Epithelial cell of proximal tubule (primary cell): ENCODE results near the gene DAD1. TPM values are rescaled to one million over a fixed set of nuclear protein-coding genes. Genes with fewer than 3 reads are reported as not detected.

ENCODE experiments used
- DNase-seq: peaks from one replicate; pipeline ENCODE4 v3.0.0-alpha.2; 2011; ENCODE audit warnings: low read depth
- H3K4me3 ChIP-seq: 2 replicates; pipeline ENCODE4 v1.5.1; 2011; ENCODE audit warnings: low read depth, mild to moderate bottlenecking, low read length
- CTCF ChIP-seq: conservative IDR thresholded peaks from 2 replicates; pipeline ENCODE4 v1.5.1; 2012; ENCODE audit warnings: low read depth, mild to moderate bottlenecking, low read length
- total RNA-seq: library from RNA; depleted of rRNA; stranded (reverse); fragments of >200 nt; gene quantifications from 2 replicates; pipeline ENCODE4 v1.2.3, GENCODE V29; 2015

The DAD1 gene
- total RNA-seq, 1 donor from 2014 or later, result 389 TPM

GRCh38 chr14:22542360-22542759 is 46.7 kb downstream of the DAD1 start:
- TF ChIP-seq CTCF, result no peak
- no peak for DNase-seq

GRCh38 chr14:22541721-22542120 is 47.3 kb downstream of the DAD1 start:
- no peak for TF ChIP-seq CTCF
- DNase-seq, result no peak

More at GRCh38 chr14:22542360-22542759, 46.7 kb downstream of the DAD1 start:
- H3K4me3 ChIP-seq, result no peak overlapping the region

GRCh38 chr14:22540811-22541360 is 48.1 kb downstream of the DAD1 start:
- TF ChIP-seq CTCF, result no peak
- no peak overlapping the region for H3K4me3 ChIP-seq
- no peak for DNase-seq

More at GRCh38 chr14:22541721-22542120, 47.3 kb downstream of the DAD1 start:
- no peak overlapping the region for H3K4me3 ChIP-seq

- no peak overlapping the region for H3K4me3 ChIP-seq
- DNase-seq, result no peak
- TF ChIP-seq CTCF, result no peak
These were observed 48.7 kb downstream of the DAD1 start for GRCh38 chr14:22540293-22540692.

- no peak overlapping the region for H3K4me3 ChIP-seq
- TF ChIP-seq CTCF, result no peak
- no peak for DNase-seq
These were observed 49.2 kb downstream of the DAD1 start for GRCh38 chr14:22539831-22540230.

- H3K4me3 ChIP-seq, result no peak overlapping the region
- DNase-seq, result no peak
- TF ChIP-seq CTCF, result no peak
These were observed 50.3 kb downstream of the DAD1 start for GRCh38 chr14:22538671-22539228.

GRCh38 chr14:22537436-22538310 is 51.4 kb downstream of the DAD1 start:
- H3K4me3 ChIP-seq, result no peak overlapping the region
- no peak for DNase-seq
- no peak for TF ChIP-seq CTCF
